Activated T-cell treated with anti-CD3 and anti-CD28 coated beads, Interleukin-2, amount 50 U/mL, for 48 hours (primary cell): ENCODE measurements around the gene PIERCE2.
"Not testable (repeated sequence)": the region's sequence is repeated elsewhere in the genome, so short reads cannot be mapped to it uniquely, and the experiment has no call there.

Experiments used
- DNase-seq, 2 experiments: peaks; one replicate each; pipeline ENCODE4 v3.0.0-alpha.2; 2020

PIERCE2 gene

DNA sequence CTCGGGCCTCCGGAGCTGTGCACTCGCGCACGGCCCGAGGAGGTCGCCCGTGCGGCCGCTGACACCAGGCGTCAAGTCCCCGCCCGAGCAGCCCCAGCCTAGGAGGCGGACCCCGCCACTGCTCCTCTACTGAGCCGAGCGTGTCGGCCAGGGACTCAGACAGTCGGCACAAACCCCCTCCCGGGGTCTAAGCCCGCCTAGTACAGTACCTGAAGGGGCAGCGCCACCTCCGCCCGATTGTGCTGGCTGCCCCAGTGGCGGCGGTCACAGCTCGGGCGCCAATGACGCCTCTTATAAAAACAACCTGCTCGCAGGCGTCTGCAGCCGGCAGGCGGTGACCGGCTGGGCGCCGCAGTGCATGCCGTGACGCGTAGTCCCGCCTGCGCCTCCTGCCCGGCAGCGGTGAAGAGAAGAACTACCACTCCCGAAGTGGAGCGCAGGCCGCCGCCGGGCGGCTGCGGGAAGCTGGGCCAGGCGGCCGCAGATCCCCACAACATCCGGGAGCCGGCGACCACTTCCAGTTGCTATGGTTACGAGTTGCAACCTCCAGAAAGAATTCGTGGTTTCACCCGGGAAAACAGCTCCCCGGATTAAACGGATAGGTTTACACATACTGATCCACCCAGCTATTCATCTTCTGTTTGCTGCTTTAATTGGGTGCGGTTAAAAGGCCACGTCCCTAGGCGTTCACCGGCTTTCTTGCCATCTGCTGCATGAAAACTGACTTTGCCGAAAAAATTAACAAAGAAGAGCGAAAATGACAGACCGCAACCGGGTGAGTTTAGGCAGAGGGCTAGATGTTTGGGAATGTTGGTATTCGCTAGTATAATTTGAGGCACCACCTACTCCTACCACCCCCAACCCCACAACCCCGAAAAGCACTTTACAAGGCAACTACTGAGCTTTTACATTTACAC, at the start of gene PIERCE2, which contains the start of gene CCPG1:
TSS of gene PIERCE2 (plus strand) at position 484 of the 917 bp plus-strand sequence. CDS start at position 758, 274 bp downstream.
TSS of gene CCPG1 (minus strand) at position 348 of the 917 bp plus-strand sequence. CDS start 18,935 bp downstream, outside the sequence.
- DNase-seq, result peak; percentile 92 to 94

- no peak for DNase-seq
These were observed 48.0 kb upstream of the PIERCE2 start for GRCh38 chr15:55360256-55360655.

- DNase-seq, result no peak
These were observed 47.2 kb upstream of the PIERCE2 start for GRCh38 chr15:55361048-55361447.

GRCh38 chr15:55362641-55363040, 45.7 kb upstream of the PIERCE2 start:
- DNase-seq, result no peak

- DNase-seq, result no peak
These were observed 41.3 kb upstream of the PIERCE2 start for GRCh38 chr15:55366981-55367380.

GRCh38 chr15:55372701-55373440, 35.4 kb upstream of the PIERCE2 start:
- no peak for DNase-seq

- no peak for DNase-seq
These were observed 29.2 kb upstream of the PIERCE2 start for GRCh38 chr15:55379095-55379494.

- DNase-seq, result no peak
These were observed 26.7 kb upstream of the PIERCE2 start for GRCh38 chr15:55381595-55381994.

- no peak for DNase-seq
These were observed 24.6 kb upstream of the PIERCE2 start for GRCh38 chr15:55383687-55384086.

DNA sequence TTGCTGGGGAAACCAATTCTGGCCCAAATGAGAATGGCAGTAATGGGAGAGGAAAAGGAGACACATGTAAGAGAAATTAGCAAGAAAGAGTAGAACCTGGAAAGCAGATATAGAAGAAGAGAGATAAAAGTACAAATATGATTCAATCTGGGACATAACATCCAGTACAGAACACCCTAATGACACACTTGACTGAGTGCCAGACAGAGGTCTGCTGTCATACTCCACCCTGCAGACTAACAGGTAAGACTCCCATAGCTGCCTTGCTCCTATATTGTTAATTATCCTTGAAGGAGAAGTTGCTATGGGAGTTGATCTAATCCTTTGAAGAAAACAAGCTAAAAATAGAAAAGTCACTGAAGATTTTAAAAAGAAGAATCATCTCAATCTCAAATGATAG, 21.3 kb upstream of the PIERCE2 start:
- no peak for DNase-seq

- DNase-seq, result no peak
These were observed 19.1 kb upstream of the PIERCE2 start for GRCh38 chr15:55389264-55389607.

DNA sequence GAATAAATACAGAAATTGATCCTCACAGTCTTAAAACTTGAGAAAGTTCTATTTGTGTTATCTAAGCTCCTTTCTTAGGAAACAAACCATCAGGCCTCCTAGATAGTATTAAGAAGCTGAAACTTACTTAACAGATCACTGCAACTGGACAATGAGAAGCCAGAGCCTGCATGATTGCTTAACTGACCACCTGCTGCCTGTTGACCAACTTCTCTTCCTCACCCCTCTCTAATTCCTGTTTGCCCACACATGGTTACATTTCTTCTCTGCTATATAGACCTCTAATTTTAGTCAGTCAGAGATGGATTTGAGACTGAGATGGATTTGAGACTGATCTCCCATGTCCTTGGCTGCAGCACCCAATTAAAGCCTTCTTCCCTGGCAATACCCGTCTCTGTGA, 13.6 kb upstream of the PIERCE2 start:
- DNase-seq, result no peak

DNA sequence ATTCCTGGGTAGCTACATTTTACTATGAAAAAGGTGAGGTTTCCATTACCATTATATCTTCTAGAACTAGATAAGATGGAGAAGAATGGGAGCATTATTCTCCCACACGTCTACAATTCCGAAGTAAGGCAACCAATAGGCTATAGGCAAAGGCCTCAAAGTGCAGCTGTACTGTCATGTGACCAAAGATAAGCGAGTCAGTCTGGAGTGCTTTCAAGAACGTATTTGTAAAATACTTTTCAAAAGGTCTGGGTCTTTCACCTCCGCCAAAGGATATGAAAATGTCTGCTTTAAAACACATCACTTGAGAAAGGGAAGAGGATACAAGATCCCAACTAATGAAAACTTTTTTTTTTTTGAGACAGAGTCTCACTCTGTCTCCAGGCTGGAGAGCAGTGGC, 10.1 kb upstream of the PIERCE2 start:
- DNase-seq, result no peak

GRCh38 chr15:55400050-55400449, 8.2 kb upstream of the PIERCE2 start:
- DNase-seq, result not testable (repeated sequence)

DNA sequence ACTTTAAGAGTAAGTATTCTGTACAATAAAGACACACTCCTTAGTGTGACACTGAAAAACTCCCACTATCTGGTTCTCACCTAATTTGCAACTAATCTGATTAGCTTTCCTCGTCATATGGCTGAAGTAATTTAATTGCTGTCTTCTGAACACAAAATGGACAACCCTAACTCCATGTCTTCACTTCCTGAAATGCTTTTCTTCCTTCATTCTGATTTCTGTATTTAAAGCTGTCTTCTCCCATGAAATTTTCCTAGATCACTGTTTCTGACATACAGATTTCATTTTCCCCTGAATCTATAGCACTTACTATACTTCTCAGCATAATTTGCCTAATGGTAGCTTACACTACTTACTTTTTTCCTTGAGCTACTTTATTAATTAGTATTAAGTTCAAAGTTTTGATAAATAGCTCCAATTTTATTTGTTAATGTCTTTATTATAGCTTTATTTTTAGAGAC, 6.5 kb upstream of the PIERCE2 start:
- DNase-seq, result no peak

- no peak for DNase-seq
These were observed 5.6 kb upstream of the PIERCE2 start for GRCh38 chr15:55402707-55403106.

GRCh38 chr15:55403531-55403930, 4.8 kb upstream of the PIERCE2 start:
- no peak for DNase-seq

GRCh38 chr15:55407498-55408011, 740 bp upstream of the PIERCE2 start:
- no peak for DNase-seq

- DNase-seq, result not testable (repeated sequence)
These were observed 681 bp downstream of the PIERCE2 start for GRCh38 chr15:55408976-55409375.

GRCh38 chr15:55417678-55418077, 9.4 kb downstream of the PIERCE2 start:
- DNase-seq, result not testable (repeated sequence)

DNA sequence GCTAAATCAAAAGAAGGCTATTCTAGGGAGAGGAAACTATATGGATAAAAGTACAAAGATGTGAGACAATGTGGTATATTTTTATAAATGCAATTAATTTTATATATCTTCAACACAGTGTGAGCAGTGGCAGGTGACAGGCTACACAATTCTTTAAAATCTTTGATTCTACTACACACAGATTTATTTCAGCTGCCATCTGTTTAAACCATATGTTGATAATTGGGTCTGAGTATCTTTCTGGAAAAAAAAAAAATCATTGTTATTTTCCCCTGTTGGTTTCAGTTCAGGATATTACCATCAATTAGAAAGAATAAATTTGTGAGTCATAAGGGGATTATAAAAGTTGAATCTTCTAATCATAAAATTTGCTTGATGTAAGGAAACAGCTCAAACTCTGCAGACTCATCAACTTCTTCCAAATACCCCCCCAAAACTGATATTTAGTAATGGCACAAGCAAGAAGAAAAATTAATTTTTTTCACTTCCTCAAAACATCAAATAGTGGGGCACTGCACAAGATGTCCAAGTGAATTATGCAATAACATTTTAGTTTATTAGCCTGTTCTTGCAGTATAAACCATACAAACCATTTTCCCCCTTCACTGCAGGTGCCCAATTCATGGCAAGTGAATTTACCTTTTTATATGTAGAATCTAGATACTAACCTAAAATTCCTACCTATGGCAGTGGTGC, 12.0 kb downstream of the PIERCE2 start:
- DNase-seq, result no peak

- no peak for DNase-seq
These were observed 13.8 kb downstream of the PIERCE2 start for GRCh38 chr15:55422089-55422488.
